RPMI8226 (cell line): ENCODE measurements around the gene SYT14.
"Not testable (repeated sequence)": the region's sequence is repeated elsewhere in the genome, so short reads cannot be mapped to it uniquely, and the experiment has no call there.

Source experiments
- DNase-seq: peaks from one replicate; pipeline ENCODE4 v3.0.0-alpha.2; 2015

SYT14 gene

DNA sequence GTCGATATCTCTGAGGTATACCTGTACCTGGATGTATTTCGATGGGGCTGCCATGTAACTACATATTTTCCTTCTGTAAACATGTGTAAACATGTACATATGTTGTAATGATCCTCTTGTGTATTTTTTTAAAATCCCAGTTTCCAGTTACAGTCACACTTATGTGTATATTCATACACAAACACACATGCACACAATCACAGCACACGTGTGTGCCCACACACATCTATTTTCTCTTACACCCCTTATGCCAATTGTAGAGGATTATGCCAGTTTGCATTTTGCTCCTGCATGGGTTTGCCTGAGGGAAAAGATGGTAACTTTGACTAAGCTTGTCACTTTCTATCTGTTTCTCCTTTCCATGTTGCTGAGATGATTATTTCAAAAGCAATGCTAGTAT, 10.1 kb downstream of the SYT14 start:
- DNase-seq: no peak

DNA sequence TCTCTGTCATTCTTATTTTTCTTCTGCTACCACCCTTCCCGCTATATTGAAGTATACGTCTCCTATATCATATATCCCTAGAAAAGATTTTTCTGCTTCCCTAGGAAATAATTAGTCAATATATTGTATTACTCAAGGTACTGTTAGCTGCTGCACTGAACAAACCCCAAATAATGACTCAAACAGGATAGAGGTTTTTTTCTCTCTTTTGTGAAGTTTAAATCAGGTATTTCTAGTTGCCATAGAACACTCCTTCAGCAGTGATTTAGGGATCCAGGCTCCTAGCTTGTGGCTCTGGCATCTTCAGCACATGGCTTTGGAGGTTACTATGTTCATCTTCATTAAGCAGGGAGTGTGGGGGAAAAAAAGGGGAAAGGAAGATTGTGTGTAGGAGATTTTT, 18.1 kb downstream of the SYT14 start:
- no peak for DNase-seq

DNA sequence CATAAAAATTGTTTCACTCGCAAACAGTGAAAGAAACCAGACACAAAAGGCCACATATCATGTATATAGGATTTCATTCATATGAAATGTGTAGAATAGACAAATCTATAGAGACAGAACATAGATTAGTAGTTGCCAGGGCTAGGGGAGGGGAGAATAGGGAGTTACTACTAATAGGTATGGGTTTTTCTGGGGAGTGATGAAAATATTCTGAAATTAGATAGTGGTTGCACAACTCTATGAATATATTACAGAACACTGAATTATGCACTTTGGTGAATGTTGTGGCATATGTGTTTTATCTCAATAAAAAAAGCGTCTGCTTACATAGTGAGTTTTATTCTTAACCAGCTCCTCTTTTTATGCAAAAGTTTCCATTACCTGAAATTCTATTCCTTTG, 21.6 kb downstream of the SYT14 start:
- no peak for DNase-seq

DNA sequence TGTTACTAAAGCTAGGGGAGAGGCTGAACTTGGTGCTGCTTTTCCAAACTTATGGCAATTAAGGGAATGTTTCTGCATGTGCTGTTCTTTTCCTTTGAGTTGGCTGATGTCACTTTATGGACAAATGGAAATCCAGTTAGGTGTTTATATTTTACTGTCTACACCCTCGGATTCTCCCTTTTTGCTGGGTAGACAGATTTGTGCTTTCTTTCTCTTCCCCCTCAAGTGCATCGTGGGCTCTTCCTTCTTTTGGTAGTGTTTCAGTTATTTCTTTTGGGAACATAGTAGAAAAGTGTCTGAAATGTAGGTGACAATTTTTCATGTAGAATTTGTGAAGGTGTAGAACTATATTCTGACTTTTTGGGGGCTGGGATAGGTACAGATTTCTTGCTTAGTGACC, 22.9 kb downstream of the SYT14 start:
- DNase-seq: no peak

DNA sequence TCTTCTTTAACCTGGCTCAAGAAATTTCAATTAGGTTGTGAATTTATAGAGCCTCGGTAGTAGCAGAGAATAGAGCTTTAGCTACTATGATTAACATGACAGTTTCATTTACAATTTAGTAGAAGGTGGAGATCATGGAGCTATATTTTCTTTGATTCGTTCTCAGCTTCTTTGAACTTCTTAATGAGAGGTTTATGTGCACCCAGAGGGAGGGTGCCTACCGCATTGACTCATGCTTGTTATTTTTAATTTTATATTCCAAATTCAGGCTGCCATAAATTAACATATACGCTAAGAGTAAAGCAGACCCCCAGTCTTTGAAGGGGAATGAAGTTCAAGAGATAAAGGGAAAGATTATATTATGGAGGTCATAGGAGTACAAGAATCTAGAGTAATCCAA, 24.4 kb downstream of the SYT14 start:
- DNase-seq: no peak

DNA sequence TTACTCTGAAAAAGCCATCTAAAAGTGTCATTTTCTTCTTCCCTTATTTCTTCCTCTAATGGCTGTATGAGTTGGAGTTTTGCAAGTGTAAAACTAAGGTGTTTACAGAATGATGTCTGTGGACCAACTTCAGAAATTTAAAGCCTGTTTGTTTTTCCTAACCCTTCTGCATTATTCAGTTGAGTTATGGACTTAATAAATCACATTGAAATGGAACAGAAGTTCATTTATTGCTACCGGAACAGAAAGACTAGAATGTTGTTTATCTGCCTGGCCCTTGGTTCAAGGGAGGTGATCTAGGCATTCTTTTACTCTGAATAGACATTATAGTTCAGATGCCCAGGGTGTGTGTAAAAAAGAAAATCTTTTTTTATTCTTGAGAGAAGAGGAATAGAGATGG, 24.8 kb downstream of the SYT14 start:
- DNase-seq: no peak

DNA sequence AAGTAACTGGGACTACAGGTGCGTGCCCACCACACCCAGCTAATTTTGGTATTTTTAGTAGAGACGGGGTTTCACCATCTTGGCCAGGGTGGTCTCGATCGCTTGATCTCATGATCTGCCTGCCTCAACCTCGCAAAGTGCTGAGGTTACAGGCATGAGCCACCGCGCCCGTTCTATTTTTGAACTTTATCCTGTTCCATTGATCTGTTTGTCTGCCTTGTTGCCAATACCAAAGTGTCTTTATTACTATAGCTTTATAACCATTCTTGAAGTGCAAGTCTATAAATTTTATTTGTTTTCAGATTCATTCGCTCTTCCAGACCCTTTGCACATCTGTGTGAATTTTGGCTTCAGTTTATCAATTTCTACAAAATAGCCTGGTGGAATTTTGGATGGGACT, 28.0 kb downstream of the SYT14 start:
- no peak for DNase-seq

DNA sequence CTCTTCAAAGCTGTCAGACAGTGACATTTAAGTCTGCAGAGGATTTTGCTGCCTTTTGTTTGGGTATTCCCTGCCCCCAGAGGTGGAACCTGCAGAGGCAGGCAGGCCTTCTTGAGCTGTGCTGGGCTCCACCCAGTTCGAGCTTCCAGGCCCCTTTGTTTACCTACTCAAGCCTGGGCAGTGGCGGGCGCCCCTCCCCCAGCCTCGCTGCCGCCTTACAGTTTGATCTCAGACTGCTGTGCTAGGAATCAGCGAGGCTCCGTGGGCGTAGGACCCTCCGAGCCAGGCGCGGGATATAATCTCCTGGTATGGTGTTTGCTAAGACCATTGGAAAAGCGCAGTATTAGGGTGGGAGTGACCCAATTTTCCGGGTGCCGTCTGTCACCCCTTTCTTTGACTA, 40.7 kb downstream of the SYT14 start:
- not testable (repeated sequence) for DNase-seq

DNA sequence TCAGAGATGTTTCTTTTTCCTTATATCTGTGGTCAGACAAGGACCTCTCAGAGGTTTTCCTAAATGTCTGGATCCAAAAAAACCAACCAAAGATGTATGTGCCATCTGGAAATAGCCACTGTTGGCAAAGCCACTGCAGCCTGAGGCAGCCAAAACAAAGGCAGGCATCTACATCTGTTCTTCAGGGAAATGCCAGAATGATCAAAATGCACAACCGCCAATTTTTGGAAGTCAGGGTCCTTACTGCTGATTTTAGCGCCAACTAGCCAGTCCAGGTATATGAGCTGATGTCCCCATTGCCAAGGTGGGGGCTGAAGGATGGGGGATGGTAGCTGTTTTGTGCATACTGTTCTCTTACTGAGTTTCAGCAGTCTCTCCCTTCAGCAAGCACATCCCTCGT, 45.9 kb downstream of the SYT14 start:
- DNase-seq: no peak

DNA sequence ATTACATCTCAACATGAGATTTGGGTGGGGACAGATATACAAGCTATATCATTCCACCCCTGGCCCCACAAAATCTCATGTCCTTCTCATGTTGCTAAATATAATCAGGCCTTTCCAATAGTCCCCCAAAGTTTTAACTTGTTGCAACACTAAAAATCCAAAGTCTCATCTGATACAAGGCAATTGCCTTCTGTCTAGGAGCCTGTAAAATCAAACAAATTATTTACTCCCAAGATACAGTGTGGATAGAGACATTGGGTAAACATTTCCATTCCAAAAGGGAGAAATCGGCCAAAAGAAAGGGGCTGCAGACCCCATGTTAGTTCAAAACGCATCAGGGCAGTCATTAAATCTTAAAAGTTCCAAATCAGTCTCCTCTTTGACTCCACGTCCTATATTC, 47.0 kb downstream of the SYT14 start:
- no peak for DNase-seq

DNA sequence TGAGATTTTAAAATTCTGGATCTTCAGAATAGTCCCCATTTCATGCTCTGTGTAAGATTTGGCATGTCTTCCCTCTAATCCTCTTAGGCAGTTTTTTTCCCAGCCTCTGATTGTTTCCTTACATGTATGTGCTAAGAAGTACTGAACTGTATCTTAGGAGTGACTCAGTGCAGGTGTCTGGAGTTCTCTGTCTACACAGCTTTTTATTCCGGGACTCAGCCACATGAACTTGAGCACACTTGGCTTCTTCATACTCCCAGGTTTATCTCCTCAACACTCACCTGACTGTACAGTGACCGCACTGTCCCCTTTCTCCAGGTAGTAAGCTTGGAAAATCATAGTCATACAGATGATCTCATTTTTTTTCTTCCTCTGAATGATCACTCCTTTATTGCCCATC, 50.7 kb downstream of the SYT14 start:
- no peak for DNase-seq

DNA sequence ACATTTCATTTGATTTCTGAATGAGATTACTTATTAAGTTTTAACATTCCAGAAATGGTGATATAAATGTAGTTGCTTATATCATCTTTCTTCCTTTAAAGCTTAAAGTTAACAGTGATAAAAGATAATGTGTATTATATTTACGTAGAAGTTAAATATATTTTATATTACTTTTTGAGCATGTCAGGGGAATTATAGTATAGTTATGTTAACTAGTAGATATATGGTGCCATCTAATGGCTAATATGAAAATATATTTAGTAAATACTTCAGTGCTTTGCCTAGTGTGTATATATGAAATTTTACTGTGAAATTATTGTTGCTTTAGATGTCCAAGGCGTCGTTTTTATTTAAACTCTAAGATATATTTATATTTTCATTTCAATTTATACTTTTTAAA, 51.5 kb downstream of the SYT14 start:
- DNase-seq: no peak

DNA sequence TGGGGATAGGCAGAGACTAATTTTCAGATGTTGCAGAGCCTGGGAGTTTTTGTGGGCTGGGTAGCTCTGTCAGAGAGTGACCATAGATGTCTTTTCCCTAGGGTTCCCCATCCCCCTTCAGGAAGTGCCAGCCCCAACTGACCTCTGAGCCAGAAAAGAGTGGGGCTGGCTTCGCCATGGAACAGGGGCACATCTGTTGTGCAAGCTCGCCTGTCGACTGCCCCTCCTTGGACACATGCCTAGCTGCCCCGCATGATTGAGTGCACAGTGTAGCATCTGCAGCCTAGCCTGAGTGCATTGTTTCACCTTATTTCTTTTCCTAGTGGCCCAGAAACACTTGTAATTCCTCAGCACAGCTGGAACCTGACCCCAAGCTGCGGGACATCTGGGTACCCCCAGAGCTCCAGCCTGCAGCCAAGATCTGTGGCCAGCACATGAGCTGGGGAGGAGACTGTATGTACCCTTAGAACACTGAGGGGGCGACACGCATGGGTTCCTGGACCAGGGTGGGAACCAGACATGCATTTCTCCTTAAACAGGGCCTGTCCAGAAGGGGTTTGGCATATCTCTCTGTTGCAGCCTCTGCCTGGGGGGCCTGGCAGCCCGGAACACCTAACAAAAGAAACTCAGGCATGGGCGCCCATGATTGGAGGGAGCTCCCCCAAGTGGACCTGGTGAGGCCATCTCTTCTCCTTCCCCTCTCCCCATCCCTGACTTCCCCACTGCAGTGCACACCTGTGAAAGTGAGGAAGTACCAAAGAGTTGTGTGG, 55.2 kb downstream of the SYT14 start:
- peak; percentile 34 for DNase-seq

DNA sequence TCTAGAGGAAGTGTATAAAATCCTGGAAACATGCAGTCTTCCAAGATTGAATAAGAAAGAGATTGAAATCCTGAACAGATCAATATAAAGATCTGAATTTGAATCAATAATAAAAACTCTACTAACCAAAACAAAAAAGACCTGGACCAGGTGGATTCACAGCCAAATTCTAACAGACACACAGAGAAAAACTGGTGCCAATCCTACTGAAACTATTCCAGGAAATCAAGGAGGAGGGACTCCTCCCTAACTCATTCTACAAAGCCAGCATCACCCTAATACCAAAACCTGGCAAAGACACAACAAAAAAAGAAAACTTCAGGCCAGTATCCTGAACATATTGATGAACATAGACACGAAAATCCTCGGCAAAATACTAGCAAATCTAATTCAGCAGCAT, 58.3 kb downstream of the SYT14 start:
- no peak for DNase-seq

DNA sequence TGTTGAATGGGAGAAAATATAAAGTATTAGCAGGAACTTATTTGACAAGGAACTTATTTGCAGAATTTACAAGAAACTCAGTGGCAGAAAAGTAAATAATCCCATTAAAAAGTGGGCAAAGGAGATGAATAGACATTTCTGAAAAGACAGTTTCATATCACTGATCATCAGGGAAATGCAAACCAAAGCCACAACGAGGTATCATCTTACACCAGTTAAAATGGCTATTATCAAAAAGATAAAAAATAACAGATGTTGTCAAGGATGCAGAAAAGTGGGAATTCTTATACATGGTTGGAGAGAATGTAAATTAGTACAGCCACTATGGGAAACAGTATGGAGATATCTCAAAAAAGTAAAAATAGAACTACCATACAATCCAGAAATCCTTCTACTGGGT, 61.0 kb downstream of the SYT14 start:
- DNase-seq: no peak

DNA sequence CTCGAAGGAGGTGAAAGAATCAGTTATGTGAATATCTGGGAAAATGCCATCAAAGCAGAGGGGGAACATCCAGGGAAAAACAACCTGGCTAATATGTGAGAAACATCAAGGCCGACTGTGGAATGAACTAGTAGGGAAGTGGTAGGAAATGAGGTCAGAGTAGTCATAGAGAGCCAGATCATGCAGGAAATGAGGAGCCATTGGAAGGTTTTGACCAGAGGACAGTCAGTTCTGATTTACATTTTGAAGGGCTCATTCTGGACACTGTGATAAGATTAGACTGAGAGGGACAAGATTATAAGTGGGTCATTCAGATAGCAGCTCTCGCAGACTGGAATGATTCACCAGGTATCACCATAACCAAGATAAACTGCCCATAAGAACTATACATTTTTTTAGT, 63.7 kb downstream of the SYT14 start:
- DNase-seq: no peak

DNA sequence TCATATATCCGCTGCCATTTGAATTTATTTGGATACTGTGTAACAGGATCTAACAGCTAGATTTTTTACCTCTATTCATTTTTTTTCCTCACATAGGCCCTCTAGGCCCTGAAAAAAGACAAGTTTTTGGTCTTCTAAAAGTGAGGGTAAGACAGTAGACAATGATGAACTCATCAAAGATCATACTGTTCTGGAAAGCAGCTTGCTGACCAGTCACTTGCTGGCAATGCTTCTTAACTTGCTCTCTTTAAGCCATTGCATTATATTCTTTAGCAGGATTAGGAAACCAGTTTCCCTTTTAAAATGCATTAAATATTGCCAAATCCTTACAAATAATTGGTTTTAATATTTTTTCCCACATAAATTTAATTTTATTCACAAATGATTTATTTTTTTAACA, 65.5 kb downstream of the SYT14 start:
- no peak for DNase-seq

DNA sequence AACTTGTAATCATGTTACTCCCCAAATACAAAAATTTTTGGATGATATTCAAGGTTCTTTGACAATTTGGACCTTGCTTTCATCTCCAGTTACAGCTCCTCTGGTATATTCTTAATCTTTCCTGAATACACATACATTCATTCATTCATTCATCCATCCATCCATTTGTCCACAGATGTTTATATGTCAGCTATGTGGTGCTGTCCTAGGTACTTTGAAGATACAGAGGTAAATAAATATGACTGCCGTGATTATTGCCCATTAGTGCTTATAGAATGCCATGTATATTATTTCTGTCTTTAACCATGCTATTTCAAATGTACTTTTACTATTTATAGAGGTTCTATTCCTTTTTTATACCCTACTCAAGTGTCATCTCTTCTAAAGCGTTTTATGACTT, 72.1 kb downstream of the SYT14 start:
- no peak for DNase-seq

DNA sequence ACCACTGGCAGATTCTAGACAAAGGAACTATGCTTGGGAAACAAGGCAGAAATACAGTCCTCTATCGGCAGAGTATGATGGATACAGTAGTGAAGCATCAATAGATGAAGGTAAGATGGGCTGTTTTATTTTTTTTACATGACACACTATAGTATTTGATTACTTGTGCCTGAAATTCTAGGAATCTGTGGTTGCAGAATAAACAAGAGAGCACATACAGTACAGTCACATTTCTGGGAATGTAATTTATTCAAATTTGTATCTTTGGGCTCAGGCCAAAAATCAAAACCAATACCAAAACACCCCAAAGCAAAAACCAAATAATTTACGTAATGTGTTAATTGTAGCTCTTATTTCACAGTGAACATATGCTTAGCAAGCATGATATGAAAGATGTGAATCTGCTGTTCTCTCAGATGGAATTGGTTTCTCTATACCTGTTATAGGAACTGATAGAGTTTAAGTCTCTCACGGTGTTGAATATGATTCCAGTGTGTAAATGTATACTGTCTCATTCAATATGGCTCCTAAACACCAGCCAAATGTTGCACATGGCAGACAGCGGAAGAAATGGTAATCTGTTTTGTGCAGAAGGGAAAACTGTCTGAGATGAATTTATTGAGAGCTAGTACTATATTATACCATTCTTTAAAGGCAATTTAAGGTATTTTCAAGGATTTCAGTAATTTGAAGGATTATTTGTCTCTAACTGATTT, 83.3 kb downstream of the SYT14 start:
- no peak for DNase-seq

DNA sequence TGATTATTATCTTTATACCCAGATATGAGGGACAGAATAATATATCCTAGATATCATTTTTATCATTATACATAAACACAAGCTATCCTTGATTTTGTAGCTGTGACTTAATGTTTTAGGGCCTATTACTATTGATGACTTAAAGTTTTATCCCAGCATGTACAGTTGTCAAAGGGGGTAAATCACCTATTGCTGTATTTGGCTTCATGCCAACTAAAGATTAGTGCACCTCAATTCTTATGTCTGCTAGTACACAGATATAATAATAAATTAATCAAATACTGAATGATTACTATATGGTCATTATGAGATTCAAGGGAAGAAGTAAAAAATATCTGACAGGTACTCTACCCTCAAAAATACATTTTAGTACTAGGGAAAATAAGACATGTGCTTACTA, 84.0 kb downstream of the SYT14 start:
- no peak for DNase-seq

DNA sequence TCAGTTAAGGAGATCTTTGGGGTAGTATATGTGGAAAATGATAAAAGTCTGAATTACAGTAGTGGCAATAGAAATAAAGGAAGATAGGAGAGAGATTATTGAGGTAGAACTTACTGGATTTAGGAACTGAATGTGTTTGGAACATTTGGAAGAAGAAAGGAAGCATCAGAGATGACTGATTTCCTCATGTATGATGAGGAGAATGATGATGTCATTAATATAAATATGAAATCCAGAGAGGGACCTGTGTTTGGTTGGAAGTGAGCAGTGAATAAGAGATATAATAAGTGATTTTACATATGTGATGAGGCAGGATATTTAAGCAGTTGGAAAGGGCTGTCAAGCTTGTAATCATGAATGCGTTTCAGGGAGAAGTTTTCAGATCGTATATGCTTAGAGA, 86.3 kb downstream of the SYT14 start:
- no peak for DNase-seq

DNA sequence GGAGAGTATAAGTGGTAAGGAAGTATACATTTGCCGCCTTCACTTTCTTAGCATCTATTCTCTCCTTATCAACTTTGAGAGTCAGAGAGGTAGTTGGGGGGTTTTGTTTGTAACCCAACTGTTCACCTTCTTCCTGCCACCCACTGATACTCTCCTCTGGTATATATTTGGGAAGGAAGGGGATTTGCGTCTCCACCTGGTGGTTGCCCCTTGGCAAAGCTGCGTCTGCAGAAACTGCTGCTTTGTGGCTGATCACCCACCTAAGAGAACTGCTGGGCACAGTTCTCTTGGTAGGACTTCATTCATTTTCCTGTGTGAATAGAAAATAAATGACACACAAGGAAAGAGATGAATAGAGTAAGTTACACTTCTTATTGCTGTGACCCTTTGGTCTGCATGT, 87.0 kb downstream of the SYT14 start:
- no peak for DNase-seq

DNA sequence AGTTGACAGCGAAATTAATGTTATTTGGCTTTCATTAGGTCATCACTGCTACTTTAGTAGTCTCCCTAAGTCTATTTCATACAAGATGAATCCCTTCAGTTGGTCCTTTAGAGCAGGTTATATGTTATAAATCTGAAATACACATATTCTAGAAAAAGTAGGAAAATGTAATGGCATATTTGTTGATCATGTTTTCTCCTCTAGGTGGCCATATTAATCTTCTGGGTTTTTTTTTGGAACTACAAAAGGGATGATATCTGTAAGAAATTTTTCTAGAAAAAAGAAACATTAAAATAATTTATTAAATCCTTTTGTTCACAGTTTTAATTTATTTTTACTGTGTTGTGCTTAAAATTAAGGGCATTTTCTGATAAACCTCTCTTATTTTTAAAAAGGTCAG, 87.9 kb downstream of the SYT14 start:
- no peak for DNase-seq

DNA sequence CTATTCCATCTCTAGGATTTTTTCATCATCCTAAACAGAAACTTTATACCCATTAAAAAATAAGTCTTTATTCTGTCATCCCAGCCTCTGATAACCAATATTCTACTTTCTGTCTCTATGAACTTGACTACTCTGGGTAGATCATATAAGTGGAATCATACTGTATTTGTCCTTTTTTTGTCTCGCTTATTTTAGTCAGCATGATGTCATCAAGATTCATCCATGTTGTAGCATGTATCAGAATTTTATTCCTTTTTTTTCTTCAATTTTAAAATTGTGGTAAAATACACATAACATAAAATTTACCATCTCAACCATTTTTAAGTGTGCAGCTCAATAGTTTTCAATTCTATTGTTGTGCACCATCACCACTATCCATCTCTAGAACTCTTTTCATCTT, 90.0 kb downstream of the SYT14 start:
- DNase-seq: no peak

DNA sequence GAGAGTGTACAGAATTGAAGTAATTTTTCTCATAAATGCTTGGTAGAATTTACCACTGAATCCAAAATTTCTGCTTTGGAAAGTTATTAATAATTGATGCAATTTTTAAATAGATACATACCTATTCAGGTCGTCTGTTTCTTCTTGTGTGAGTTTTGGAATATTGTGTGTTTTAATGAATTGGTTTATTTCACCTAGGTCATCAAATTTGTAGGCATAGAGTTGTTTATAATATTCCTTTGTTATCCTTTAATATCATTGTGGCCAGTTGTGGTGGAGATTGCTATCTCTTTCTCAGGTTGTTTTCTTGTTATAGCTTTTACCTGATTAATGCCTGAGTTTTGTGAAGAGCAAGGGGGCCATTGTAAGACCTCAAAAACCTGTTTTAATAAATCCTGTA, 93.5 kb downstream of the SYT14 start:
- DNase-seq: no peak
